Activated CD4-positive, alpha-beta T cell treated with anti-CD3 and anti-CD28 coated beads, Interleukin-2, amount 10 ng/mL, durations not matched to agents 24 days and 14 days (primary cell): ENCODE results near the gene CHCHD6. TPM values are rescaled to one million over a fixed set of nuclear protein-coding genes. Genes with fewer than 3 reads are reported as not detected.

Experiments
- DNase-seq: peaks from one replicate; pipeline ENCODE4 v3.0.0; 2022
- H3K27ac Mint-ChIP-seq: one replicate; pipeline ENCODE4 v1.8.0; 2022; ENCODE audit warnings: mild to moderate bottlenecking, mixed read lengths
- H3K27me3 Mint-ChIP-seq: one replicate; pipeline ENCODE4 v1.8.0; 2022; ENCODE audit warnings: mixed read lengths
- H3K36me3 Mint-ChIP-seq: one replicate; pipeline ENCODE4 v1.8.0; 2022; ENCODE audit warnings: low read depth, mild to moderate bottlenecking, mixed read lengths
- H3K4me1 Mint-ChIP-seq: one replicate; pipeline ENCODE4 v1.8.0; 2021; ENCODE audit warnings: mixed read lengths
- H3K4me3 Mint-ChIP-seq: one replicate; pipeline ENCODE4 v1.8.0; 2022; ENCODE audit warnings: mild to moderate bottlenecking, moderate library complexity, mixed read lengths
- H3K9me3 Mint-ChIP-seq: one replicate; pipeline ENCODE4 v1.8.0; 2021; ENCODE audit warnings: mixed read lengths
- intact Hi-C: fragments of 100-400 bp; cut with micrococcal nuclease; formaldehyde crosslinking; loops from one replicate; pipeline ENCODE4 v1.15.1; 2023
- total RNA-seq: library from RNA; stranded (reverse); gene quantifications from 2 replicates; pipeline ENCODE4 v1.2.3, GENCODE V29; 2022

CHCHD6 gene
- total RNA-seq, 1 donor from 2014 or later = 18.5 TPM

DNA sequence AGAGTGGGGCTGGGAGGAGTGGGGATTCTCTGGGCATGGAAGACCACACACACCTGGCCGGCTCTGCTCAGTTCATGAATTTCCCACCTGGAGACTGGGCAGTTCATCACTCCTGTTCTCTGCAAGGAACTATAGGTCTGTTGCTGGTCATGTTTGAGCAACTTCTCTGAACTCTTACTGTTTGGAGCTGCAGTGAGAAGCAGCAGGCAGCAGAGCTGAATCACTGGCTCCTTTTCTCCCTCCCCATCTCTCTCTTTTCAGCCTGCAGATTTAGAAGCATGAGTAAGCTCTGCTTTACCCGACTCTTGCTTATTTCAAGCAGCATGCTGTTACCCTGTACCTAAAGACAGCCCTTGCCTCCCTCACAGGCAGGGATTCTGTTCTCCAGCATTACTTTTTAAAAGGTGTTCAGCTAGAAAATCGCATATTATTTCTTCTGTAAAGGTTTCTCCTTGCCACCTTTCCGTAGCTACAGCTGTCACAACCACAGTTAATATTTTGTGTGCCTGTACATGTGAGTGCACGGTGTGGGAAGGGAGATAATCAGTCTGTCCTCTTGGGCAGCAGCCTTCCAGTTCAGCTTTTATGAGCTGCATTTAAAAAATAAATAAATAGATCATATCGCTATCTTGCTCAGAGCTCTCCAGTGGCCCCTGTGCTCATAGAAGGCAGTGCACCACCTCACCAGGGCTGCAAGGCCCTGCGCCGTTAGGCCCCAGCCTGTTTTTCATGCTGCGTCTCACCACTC is 131.6 kb downstream of the CHCHD6 start:
- DNase-seq = no peak
- Mint-ChIP-seq H3K27ac (no peak overlapping the region), H3K36me3 (no peaks in the 10 kb centered on the region), H3K4me1 (no peaks in the 10 kb centered on the region), H3K27me3 (no peaks in the 10 kb centered on the region), H3K9me3 (no peaks in the 10 kb centered on the region), H3K4me3 (no peak overlapping the region)
- intact Hi-C loops = no loop called here

GRCh38 chr3:126836220-126836860 is 132.3 kb downstream of the CHCHD6 start:
- intact Hi-C loops = no loop called here
- no peaks in the 10 kb centered on the region for H3K9me3 Mint-ChIP-seq

DNA sequence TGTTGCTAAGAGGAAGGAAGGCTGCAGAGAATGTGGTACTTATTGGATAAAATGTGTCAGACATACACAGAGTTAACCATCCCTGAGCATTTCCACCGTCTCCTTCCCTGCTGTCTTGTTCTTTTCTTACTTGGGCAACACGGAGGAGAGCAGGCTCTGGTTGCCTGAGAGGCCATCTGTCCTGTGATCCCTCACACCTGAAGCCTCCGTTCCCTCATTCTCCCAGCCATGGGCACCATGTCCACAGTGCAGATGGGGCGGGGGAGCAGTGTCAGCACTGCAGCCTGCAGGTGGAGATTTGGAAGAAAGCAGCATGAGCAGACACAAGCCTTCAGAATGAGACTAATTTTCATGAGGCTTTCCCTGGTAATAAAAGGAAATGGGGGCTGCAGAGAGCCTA is 133.7 kb downstream of the CHCHD6 start:
- H3K27me3 Mint-ChIP-seq = no peaks in the 10 kb centered on the region
- no peaks in the 10 kb centered on the region for H3K9me3 Mint-ChIP-seq
- DNase-seq = no peak
- intact Hi-C loops = no loop called here
- H3K27ac Mint-ChIP-seq = no peak overlapping the region
- H3K36me3 Mint-ChIP-seq = no peaks in the 10 kb centered on the region
- no peaks in the 10 kb centered on the region for H3K4me1 Mint-ChIP-seq
- no peak overlapping the region for H3K4me3 Mint-ChIP-seq

More at GRCh38 chr3:126836220-126836860, 132.3 kb downstream of the CHCHD6 start:
- Mint-ChIP-seq H3K4me1 (no peaks in the 10 kb centered on the region), H3K36me3 (no peaks in the 10 kb centered on the region), H3K27me3 (no peaks in the 10 kb centered on the region), H3K27ac (no peak overlapping the region), H3K4me3 (no peak overlapping the region)
- no peak for DNase-seq

DNA sequence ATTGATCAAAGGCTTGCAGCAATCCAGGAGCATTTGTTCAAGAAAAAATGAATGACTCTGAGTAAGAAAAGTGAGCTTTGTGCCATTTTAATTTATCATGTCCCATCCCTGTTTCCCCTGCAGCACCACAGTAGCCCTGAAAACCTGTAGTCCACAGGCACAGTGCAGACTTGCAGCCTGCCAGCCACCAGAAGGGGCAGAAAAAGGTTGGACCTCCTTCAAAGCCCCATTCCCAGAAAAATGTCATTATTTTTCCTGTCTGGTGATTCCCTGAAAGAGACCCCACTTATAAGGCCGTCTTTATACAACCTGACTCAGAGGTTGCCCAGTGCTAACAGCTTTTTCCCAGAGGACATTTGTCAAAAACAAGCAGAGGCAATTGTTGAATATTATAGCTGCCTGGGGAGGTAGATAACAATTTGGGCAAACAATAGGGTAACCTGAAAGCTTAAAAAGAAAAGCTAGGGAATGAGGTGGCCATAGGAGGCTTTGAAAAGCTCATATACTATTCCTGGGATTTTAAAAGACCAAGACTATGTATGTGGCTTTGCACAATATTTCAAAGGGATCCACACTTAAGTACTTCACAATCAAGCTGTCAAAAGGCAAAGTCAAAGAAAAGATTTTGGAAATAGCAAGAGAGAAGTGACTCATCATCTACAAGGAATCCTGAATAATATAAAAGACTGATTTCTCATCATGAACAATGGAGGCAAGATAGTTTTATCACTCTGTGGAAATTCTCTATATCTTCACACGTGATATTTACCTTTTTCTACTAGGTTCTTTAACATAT is 142.1 kb downstream of the CHCHD6 start:
- Mint-ChIP-seq H3K36me3 (no peaks in the 10 kb centered on the region), H3K27me3 (no peaks in the 10 kb centered on the region), H3K27ac (no peak overlapping the region), H3K9me3 (no peaks in the 10 kb centered on the region), H3K4me1 (no peaks in the 10 kb centered on the region), H3K4me3 (no peak overlapping the region)
- intact Hi-C loops = no loop called here
- DNase-seq = no peak

GRCh38 chr3:126847061-126847460 is 143.0 kb downstream of the CHCHD6 start:
- Mint-ChIP-seq H3K4me1 (no peaks in the 10 kb centered on the region), H3K27me3 (no peaks in the 10 kb centered on the region), H3K9me3 (no peaks in the 10 kb centered on the region), H3K27ac (no peak overlapping the region), H3K4me3 (no peak overlapping the region), H3K36me3 (no peaks in the 10 kb centered on the region)
- no peak for DNase-seq
- intact Hi-C loops = no loop called here

DNA sequence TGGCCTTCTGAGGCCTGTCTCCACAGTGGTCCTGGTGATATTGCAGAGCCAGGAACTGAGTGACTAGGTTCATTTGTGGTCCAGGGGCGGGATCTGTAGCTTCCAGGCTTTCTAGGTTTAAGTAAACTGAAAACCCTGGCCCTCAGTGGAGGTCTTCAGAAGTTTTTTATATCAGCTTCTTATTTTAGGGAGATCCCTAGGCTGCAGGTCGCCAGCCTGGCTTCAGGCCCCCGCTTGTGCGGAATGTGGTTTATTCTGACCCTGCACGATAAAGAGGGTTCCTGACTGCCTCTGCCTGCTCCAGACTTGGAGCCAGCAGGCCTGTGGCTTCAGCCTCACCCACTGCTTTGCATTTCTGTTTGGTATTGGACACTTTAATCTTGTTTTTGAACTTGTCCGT is 145.0 kb downstream of the CHCHD6 start:
- no peak overlapping the region for H3K4me3 Mint-ChIP-seq
- intact Hi-C loops = no loop called here
- no peaks in the 10 kb centered on the region for H3K9me3 Mint-ChIP-seq
- H3K4me1 Mint-ChIP-seq = no peaks in the 10 kb centered on the region
- no peaks in the 10 kb centered on the region for H3K36me3 Mint-ChIP-seq
- H3K27me3 Mint-ChIP-seq = no peaks in the 10 kb centered on the region
- H3K27ac Mint-ChIP-seq = no peak overlapping the region
- no peak for DNase-seq

- Mint-ChIP-seq H3K27ac (no peak overlapping the region), H3K9me3 (no peaks in the 10 kb centered on the region), H3K36me3 (no peaks in the 10 kb centered on the region), H3K4me1 (no peaks in the 10 kb centered on the region), H3K4me3 (no peak overlapping the region), H3K27me3 (no peaks in the 10 kb centered on the region)
- DNase-seq = no peak
- intact Hi-C loops = no loop called here
These were observed 145.7 kb downstream of the CHCHD6 start for GRCh38 chr3:126849768-126850167.

- no peak for DNase-seq
- Mint-ChIP-seq H3K4me1 (no peaks in the 10 kb centered on the region), H3K27me3 (no peaks in the 10 kb centered on the region), H3K9me3 (no peaks in the 10 kb centered on the region), H3K36me3 (no peaks in the 10 kb centered on the region), H3K4me3 (no peak overlapping the region), H3K27ac (no peak overlapping the region)
- intact Hi-C loops = no loop called here
These were observed 146.5 kb downstream of the CHCHD6 start for GRCh38 chr3:126850370-126851085.

DNA sequence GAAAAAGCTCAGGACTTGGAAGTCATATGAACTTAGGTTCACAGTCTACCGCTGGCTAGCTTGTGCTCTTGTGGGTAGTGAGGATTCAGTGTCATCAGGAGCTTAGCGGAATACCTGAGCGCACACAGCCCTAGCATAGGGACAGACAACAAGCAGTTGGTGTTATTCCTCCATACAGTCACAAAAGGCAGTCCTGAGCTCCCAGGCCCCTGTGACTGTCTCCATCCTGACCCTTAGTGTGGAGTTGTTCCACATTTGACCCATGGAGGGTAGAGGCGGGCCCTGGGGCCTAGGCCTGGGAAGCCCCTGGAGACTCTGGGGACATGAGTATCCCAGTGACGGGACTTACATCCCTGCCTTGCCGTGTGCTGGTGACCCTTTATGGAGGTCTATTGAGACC is 147.3 kb downstream of the CHCHD6 start:
- Mint-ChIP-seq H3K9me3 (no peaks in the 10 kb centered on the region), H3K27me3 (no peaks in the 10 kb centered on the region), H3K4me1 (no peaks in the 10 kb centered on the region), H3K36me3 (no peaks in the 10 kb centered on the region), H3K4me3 (no peak overlapping the region), H3K27ac (no peak overlapping the region)
- DNase-seq = no peak
- intact Hi-C loops = no loop called here

GRCh38 chr3:126851934-126852333 is 147.9 kb downstream of the CHCHD6 start:
- Mint-ChIP-seq H3K4me1 (no peaks in the 10 kb centered on the region), H3K27me3 (no peaks in the 10 kb centered on the region), H3K36me3 (no peaks in the 10 kb centered on the region), H3K4me3 (no peak overlapping the region), H3K27ac (no peak overlapping the region), H3K9me3 (no peaks in the 10 kb centered on the region)
- DNase-seq = no peak
- intact Hi-C loops = no loop called here

GRCh38 chr3:126852511-126852910 is 148.5 kb downstream of the CHCHD6 start:
- Mint-ChIP-seq H3K27ac (no peak overlapping the region), H3K27me3 (no peaks in the 10 kb centered on the region), H3K9me3 (no peaks in the 10 kb centered on the region), H3K4me3 (no peak overlapping the region), H3K4me1 (no peaks in the 10 kb centered on the region), H3K36me3 (no peaks in the 10 kb centered on the region)
- intact Hi-C loops = no loop called here
- no peak for DNase-seq

GRCh38 chr3:126854666-126855065 is 150.6 kb downstream of the CHCHD6 start:
- Mint-ChIP-seq H3K27ac (no peak overlapping the region), H3K4me3 (no peak overlapping the region), H3K4me1 (no peaks in the 10 kb centered on the region), H3K9me3 (no peaks in the 10 kb centered on the region), H3K36me3 (no peaks in the 10 kb centered on the region), H3K27me3 (no peaks in the 10 kb centered on the region)
- no peak for DNase-seq
- intact Hi-C loops = no loop called here

- no peak for DNase-seq
- Mint-ChIP-seq H3K36me3 (no peaks in the 10 kb centered on the region), H3K4me3 (no peak overlapping the region), H3K27me3 (no peaks in the 10 kb centered on the region), H3K27ac (no peak overlapping the region), H3K9me3 (no peaks in the 10 kb centered on the region), H3K4me1 (no peaks in the 10 kb centered on the region)
- intact Hi-C loops = no loop called here
These were observed 151.3 kb downstream of the CHCHD6 start for GRCh38 chr3:126855374-126855773.

GRCh38 chr3:126857928-126858327 is 153.9 kb downstream of the CHCHD6 start:
- H3K27me3 Mint-ChIP-seq = no peaks in the 10 kb centered on the region
- intact Hi-C loops = no loop called here
- DNase-seq = no peak
- H3K27ac Mint-ChIP-seq = no peak overlapping the region
- no peak overlapping the region for H3K4me3 Mint-ChIP-seq
- no peaks in the 10 kb centered on the region for H3K4me1 Mint-ChIP-seq
- H3K36me3 Mint-ChIP-seq = no peaks in the 10 kb centered on the region
- no peaks in the 10 kb centered on the region for H3K9me3 Mint-ChIP-seq
